ENCODE results near the gene STK32A.

The STK32A gene

DNA sequence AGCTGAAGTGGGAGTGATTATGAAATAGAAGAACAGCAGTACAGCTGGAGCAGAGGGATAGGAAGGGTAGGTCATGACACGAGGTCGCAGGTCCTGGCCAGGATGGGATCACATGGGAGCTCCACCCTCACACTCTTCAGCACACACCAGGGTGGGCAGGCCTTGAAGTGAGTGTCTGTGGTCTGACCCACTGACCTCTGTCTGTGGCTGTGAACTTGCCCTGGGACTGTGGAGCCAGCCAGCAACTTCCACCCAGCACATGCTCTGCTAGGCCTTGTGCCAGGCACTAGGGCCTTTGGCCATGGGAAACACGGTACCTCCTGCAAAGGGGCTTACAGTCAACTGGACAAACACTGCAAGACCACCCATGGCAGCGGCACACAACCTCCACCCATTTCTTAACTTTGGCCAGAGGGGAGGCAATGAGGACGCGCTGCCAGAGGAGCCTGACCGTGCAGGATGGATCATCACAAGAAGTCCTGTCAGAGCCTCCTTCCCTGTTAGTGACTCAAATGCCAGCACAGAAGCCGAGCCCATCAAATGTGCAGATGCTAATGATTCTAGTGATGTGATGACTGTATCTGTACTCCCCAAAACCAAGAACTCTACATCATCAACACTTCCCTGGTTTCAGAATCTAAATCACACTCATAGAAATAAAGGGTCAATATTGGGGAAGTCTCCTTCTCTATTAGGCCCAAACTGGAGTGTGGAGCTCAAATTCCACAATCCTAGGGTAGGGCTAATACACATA lies 161.4 kb downstream of the STK32A start:
- no peak for DNase-seq

DNA sequence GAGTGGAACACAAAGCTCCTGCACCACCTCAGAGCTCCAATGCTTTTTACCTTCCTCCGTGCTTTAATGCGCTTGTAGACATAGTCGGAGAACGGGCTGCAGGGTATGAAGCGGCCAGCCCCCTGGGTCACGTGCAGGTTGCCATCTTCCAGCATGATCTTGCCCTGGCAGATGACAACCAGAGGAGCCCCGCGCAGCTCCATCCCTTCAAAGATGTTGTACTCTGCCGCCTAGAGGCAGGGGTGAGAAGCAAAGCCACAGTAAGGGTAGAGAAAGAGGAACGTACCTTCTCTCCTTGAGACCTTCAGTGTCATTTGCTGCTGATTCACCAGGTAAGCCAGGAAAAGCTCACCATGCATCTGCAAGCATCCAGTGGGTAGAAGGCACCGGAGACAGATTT lies 162.8 kb downstream of the STK32A start:
- no peak for DNase-seq

DNA sequence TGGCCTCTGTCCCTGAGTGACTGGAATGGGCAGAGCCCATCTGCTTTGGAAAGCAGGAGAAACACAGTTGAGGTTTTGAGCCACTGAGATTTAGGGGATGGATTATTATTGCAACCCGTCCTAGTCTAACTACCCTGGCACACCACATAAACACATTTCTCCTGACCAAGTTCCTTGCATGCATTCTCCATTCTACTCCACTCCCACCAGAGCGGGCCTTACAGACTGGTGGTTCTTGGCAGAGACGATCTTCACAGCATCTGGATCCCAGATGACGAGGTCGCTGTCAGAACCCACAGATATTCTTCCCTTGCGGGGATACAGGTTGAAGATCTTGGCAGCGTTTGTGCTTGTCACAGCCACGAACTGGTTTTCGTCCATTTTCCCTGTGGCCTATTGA lies 164.0 kb downstream of the STK32A start:
- DNase-seq: no peak

DNA sequence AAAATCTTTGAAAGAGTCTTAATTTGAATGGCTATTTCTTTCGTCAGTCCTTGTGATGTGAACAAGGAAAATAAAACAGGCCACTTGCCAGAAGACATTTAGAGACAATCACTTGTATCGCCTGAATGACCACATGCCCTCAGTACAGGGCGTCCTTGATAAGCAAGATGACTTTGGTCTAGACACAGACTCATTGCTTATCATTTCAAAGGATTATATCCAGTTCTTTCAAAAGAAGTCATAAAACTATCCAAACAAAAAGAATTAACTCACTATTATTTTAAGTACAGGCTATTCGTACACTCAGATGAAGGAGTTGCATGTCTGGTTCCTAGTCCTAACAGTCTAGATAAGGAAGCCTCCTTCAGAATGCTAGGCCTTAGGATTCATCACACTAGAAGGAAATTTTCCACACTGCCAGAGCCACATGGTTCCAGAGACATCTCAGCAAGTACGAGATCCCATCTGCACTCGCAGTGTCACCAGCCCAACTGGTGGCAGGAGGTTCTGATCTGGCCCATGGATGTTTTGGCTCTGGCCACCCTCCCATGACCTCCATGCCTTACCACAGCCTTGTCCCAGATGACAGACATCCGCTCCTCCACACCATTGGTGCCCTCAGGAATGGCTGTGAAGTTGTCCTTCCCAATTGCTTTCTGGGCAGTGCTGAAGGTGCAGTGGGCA lies 165.4 kb downstream of the STK32A start:
- no peak for DNase-seq

DNA sequence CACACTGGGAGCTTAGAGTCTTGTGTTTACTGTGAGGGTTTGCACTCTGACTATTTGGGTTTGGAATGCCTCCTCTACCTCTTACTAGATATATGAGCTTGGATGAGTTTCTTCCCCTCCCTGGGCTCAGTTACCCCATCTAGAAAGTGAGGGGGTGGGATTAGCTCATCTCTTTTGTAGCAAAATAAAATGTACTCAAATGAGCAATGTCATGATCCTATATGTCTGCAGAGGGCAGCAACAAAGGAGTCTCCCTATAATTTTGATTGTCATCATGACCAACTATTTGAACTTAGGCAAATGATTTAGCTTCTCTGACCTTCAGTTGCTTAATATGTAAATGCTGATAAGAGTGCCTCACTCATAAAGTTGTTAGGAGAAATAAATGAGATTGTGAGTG lies 166.1 kb downstream of the STK32A start:
- DNase-seq: no peak

DNA sequence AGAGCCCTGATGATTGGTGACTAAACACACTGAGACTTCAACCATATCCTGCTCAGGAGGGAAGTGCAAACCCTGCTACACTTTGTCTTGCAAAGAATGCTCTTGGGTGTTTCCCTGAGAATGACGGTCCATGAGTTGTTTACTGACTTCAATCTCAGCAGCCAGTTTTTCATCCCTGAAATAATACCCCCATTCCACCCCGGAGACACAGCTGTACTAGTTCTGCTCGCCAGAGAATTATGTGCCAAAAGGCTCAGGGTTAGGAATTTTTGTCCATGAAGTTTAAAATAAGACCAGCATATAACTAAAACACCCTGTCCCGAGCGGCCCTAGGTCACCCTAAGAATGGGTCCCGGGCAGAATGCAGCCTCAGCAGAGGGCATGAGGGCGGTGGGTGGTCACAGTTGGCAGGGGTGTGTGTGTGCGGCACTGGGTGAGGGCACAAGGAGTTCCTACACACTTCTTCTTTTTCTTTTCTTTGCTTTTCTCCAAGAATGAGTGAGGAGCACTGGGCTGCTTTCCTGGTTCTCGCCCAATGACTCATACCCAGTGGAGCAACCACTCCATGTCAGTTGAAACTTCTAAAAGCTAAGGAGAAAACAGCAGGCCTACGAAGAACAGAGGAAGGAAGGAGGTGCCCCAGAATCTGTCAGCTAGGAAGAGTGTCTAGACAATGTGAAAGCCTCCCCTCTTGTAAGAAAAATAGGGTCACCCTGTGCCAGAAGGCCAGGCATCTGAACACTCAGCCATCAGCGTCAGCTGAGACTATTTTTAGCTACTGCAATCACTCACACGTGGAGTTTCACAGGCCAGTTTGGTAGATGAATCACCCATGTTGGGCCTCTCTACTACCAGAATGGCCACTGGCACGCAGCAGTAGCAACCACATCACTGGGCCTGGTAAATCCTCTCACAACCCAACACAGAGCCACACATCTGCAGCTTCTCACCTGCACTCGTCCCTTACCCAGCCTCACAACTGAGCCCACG lies 169.1 kb downstream of the STK32A start:
- DNase-seq: no peak

DNA sequence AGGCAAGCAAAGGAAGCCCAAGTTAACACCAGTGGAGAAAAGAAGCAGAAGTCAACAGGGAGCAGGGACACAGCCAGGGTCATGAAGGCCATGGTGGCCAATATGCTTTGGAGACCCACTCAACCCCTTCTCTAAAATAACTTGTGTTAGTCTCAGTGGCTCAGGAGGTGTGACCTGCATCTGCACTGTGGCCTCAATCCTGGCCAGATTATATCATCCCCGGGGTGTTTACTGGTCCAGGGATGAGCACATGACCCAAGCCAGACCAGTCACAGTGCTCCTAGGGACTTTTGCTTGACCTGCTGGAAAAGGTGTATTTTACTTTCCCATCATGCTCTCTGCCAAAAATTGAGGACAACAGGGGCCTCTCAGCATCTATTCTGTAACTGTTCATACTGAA lies 169.9 kb downstream of the STK32A start:
- no peak for DNase-seq

DNA sequence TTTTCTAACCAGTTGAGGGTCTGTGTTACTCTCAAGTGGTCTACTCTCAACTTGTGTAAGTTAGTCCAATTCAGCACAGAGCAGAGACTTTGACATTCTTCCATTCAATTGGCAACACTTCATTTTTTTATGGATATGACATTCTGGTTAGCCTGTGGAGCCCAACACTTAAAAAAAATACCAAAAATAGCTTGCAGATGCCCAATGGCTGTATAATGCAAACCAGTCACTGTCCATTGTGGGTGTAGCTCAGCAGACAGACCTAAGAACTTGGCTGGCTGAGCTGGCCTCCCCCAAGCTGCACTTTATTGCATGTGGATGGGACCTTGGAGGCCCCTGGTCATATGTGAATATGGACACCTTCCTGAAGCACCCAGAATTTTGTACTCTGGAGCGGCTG lies 171.8 kb downstream of the STK32A start:
- no peak for DNase-seq

DNA sequence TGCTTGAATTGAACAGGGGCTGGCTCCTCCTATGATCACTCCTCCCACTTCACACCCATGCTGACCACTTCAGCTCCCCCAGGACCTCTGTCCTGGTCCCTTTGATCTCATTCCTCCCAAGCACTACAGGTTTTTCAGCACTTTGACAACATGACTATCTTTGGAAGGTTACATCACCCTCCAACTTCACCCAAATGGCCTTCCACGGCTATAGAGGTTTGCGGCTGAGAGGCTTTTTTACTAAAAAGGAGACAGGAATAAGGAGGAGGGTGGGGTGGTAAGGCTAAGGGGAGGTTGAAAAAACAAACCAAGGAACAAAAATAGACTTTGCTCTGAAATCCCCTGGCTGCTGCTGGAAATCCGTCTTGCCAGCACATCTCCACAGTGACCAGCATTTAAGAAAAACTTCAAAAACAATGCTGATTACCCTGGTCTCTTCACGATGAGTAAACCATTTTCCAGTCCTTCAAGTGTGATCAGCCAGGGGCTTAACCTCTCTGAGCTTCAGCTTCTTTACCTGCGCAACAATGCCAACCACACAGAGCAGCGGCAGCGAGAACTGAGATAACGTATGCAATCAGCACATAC lies 172.4 kb downstream of the STK32A start:
- no peak for DNase-seq

DNA sequence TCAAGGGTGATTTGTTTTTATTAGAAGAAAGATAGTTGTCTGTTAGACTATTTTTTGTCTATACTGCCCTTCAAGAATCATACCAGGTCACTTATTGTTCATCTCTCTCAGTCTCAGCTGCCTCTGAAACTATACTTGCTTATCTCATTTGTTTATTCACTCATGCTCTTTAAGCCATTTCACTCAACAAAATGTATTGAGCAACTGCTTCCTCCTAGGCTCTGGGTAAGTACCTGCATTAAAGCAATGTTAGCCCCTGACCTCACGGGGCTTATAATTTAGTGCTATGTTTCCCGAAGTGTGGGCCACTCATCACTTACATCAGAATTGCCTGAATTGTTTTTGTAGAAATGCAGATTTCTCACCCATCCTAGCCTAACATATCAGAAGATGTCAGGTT lies 174.2 kb downstream of the STK32A start:
- no peak for DNase-seq

DNA sequence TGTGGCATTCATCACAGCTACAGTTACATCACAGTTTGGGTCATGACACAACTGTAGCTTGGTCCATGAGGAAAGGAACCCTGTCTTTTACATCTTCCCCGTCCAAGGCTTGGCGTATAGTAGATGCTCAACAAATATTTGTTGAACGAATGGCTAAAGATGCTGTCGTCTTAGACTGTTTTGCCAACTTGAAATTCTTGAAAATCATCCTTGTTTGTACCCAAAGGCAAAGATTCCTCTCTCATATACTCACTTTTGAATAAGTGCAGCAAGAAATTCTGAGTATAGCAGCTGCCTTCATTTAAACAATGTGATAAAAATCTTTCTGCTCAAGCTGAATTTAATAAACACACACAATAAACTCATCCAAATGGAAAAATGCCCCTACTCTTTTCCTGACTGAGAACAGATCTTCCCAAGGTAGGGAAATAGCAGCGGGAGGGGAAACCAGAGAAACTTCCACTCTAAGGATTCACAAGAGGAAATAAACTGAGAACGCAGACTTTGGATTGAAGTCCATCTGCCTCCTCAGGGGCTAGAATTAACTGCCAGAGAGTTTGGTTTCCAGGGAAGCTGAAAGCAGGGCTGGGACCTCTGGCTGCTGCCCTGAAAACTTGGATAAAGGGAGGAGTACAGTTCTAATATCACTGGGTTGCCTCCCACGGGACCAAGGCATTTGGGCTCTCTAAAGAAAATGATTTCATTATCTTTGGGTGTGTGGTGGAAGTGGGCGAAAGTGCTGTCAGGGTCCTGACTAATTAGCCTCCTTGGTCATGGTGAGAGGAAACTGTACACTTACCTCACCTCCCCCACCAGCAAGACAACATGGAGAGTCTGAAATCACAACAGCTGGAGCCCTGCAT lies 175.9 kb downstream of the STK32A start:
- DNase-seq: no peak

DNA sequence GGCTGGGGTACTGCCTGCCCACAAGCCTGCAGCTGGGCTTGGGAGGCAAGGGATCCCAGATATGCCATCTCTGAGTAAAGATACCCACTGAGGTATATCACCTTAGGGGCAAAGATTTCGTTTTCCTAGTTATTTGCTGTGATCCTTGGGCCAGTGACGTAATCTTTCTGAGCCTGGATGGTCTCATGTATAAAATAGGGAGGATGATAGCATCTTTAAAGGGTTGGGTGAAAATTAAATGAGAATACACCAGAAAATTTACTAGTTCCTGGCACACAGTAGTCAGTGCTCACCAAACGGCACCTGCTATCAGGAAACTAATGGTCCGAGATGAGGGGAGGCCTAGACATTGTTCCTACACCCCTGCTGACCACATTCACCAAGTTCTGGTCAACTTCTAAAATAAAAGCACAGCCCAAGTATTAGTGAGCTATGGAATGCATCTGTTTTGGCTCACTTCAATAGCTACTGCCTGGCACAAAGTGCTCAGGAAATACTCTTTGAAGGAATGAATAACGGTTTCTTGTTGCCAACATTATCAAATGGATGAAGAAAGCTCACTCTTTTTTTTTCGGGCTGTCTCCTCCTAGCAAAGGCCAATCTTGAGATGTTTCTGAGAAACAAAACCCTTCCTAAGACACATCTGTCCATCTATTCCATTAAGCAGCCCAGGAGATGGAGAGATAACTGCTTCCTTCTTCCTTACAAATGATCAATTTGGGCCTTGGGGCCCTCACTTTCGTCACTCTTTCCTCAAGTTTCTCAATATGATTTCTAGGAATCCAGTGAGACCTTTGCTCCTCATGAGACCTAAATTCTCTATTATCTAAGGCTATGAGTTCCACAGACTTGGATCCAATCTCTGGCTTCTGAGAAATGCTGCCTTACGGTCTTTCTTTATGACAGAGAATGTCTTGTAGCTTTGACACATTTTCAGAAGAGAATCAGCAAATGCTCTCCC lies 176.8 kb downstream of the STK32A start:
- no peak for DNase-seq

DNA sequence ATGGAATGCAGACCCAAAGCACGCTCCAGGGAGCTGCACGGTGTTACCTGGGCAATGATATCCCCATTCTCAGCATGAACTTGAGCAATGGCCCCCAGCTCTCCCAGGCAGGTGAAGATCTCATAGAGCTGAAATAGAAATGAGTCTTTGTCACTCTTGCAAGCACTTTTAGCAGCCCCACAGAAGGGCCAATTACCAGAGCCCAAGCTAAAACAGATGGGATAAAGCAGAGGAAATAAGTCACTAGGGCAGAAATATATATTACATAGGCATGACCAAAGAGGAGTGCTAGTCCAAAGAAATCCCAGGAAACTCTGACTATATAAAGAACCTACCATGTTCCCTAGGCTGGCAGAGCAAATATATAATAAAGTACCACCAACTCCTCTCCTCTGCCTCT lies 177.7 kb downstream of the STK32A start:
- no peak for DNase-seq

DNA sequence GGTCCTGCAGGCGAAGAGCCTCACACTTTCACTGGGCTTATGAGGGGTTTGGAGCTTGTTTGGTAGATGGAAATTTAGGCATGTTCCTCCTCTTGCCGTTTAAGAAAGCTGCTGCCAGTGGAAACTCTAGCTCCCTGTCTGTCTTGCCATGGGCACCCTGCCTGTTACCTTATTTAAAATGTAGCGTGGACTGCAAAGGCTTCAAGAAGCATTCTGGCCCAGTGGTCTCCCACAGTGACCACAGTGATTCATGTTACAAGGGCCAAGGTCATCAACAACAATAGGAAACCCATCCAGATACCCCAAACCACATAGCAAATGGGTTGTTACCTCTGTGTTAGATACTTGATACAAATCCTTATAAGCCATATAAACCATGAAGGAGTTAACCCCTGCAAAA lies 178.4 kb downstream of the STK32A start:
- DNase-seq: no peak

DNA sequence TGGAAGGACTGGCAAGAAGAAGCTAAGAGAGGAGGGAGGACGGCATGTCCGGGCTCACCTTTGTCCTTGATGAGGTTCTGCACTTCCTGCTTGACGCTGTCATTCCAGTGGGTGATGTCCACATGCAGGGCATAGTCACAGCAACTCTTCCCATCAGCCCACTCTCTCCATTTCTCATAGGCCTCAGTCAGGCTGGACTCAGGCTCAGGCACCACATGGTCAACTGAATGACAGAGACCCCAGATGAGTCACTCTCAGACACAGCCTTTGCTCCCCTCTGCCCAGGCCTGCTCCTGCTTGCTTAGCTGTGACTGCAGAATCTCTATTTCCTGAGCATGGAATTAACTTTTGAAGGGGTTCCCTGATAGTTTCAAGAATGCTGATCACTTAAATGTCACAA lies 180.8 kb downstream of the STK32A start:
- no peak for DNase-seq

DNA sequence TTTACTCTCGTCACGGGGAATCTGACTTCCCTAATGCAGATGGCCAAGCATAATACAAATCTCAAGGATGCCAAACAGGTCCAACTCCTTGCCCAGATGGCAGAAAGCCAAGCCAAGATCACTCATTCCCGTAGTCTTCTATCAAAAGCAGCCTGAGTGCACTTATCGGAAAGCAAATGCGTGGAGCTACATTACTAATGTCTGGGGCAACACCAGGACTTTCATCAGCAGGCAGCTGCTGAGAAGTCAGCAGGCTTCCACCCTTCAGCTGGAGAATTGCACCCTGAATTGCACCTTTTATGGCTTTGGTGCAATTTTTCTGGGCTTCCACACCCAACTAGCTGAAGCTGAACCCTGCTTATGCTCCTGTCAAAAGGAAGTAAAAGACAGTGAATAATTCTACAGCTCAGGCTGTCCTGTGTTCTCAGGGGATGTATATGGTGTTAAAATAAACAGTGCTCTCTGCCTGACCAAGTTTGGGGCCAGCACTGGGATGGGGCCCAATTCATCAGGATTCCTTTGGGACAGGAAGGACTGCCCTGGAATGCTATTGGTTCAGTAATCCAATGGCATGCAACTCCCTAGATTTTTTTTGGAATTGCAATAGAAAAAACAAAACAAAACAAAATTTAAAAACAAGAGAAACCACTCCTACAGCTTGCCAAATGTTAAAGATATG lies 182.4 kb downstream of the STK32A start:
- DNase-seq: no peak

DNA sequence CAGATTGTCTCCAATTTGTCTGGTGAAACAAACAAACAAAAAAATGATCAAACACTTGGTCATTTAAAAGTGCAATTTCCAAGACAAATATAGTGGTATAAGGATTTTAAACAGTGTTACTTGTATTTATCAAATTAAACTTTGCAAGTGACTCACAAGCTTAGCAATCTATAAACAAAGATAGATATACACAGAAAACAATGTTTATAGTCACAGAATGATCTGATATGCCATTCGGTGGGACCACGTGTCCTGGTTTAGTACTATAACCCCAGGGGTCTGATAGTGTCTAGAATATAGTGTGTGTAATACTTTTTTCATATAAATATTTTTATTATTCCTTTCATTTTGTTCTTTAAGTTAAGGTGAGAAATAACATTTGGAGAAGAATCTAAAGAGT lies 183.8 kb downstream of the STK32A start:
- DNase-seq: no peak

DNA sequence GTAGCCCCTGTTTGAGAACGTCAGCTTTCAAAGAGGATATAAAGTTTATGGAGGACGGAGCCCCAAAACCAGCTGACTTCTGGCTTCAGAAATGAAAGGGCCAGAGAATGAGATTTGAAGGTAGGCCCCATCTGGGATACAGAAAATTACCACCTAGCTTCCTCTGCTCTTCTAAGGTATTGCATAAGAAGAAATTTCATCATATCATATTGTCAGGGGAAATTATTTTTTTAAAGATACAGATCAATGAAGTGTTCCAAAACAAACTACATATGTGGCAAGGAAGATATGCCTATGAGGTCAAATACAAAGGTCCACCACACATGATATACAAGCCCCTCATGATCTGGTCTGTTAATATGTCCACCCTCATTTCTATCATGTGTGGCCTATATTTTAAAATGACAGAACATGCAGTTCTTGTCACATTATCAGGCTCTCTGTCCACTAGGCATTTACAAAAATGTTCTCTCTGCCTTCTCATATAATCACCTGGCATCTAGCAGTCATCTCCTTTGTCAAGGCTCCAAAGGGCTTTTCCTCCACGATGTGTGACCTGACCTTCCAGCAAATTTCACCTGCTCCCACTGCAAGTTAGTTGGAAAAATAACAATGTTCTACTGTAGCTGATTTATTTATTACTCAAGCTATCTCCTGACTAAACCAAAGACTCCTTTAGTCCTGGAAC lies 192.0 kb downstream of the STK32A start:
- no peak for DNase-seq

DNA sequence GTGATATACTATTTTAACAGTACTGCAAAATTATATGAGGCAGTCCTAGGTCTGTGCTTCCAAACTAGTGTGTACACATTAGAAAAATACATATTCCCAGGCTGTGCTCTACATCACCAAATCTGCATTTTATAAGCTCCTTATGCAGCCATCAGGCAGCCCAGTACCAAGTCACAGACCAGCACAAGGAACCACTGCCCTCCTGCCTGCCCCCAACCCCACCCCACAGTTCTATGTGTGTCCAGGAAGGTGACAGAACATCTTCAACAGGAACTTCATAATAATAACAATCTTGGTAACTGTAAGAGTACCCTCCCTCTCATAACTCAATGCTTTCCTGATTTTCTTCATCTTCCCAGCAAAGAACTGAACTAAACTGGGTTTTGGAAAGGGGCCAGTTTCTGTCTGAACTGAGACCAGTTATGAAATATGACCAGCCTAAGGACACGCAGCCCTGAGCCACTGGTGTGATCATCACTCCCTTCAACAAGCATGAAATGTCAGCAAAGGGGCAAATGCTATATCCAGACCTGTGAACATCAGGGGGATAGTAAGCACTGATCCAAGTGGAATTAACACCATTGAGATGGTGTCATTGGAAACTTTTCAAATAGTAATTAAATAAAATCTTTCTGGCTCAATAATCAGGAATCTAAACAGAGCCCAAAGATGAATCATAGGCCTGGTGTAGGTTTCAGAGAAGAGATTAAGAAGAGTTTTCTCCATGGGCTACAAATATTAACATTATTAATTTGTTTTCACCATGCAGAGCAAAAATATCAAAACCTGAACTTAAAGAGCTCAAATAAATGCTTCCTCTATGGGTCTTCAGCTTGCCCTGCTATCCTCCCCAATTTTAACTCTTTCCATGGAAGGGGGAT lies 192.9 kb downstream of the STK32A start:
- no peak for DNase-seq
